GM19043 (cell line): ENCODE results near the gene LBH.

ENCODE experiments used
- ATAC-seq: cut with Tn5 transposase; IDR thresholded peaks from one replicate; pipeline ENCODE4 v1.9.1; 2021; ENCODE audit warnings: low read depth; ENCODE audit not compliant: unreplicated experiment

The LBH gene

DNA sequence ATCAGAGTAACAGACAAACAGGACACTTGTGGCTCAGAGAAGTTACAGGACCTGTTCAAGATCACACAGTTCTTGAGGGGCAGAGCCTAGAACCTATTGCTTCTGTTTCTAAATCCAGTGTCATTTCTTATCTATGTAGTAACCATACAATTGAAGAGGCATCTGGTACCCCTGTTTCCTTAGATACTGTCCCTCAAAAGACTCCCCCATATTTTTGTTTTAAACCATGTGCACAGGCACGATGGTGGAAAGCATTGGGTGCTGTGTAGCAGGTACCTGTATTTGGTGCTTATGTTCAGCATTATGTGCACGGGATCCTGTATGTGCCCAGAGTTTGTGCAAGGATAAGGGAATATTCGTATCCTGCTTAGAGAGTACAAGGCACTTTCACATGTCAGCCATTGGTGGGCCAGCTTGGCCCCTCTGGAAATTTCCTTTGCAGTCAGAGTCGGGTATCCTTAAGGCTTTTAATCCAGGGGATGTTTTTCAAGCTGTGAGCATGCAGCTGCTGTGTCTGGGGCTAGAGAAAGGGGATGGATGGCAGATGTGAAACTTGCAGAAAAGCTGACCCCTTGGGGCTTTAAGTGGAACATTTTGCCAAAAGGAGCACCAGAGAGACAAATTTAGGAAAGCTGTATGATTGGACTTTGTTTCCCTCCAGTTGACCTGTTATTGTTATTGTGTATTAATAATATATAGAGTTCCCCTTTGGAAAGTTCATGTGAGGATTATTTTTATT, 2.1 kb downstream of the LBH start:
- no peak for ATAC-seq

DNA sequence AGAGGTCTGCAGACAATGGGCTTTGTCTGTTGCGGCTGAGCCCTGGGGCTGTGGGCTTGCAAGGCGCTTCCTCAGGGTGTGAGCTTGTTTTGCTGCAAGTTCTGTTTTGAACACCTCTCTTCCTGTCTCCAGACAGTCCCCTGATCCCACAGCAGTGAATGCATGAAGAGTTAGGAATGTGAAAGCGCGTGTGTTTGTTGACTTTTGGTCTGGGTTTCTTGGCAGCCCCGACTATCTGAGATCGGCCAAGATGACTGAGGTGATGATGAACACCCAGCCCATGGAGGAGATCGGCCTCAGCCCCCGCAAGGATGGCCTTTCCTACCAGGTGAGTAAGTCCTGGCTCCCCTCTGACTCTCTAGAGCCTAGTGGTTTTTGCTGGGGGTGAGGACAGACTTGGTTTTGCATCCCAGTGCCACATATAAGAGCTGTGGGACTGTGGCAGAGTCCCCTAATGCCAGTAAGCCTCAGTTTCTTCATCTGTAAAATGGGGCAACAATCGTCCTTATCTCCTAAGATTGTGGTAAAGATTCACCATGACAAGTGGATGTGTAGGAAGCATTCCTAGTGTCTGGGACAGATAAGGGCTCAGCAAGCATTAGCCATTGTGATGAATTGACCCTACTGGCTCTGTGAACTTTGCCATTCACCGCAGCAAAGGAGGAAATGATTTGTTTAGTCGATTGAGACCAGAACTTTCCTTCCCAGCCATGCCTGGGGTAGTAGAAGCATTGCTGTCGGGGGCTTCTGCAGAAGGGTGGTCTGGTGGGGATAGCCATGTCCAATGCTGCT, 3.0 kb downstream of the LBH start:
- ATAC-seq = no peak

DNA sequence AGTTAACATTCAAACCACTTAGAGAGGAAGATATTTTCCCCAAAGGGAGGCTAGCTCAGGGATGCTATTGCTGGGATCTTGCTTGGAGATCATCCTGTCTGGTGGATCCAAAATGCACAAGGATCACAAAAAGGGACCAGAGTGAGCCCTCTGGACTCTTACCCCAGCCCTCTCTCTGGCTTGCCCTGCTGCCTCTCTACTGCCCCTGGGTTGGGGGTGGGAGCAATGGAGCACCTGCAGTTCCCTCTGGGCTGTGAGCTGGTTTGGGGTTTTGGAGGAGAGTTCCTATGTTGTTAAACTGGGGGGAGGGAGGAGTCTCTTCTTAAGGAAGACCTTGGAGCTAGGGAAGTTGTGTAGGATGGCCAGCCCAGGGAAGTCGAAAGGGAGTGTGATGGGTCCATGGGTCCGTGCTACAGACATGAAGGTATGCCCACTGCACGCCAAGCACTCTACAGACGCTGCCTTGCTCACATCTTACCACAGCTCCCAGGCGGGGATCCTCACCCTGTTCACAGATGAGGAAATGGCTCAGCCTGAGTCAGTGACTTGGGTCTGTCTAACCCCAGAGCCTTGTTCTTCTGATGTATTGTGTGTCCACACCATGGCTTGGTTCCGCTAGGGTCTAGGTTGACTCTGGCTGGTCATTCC, 3.8 kb downstream of the LBH start:
- no peak for ATAC-seq

DNA sequence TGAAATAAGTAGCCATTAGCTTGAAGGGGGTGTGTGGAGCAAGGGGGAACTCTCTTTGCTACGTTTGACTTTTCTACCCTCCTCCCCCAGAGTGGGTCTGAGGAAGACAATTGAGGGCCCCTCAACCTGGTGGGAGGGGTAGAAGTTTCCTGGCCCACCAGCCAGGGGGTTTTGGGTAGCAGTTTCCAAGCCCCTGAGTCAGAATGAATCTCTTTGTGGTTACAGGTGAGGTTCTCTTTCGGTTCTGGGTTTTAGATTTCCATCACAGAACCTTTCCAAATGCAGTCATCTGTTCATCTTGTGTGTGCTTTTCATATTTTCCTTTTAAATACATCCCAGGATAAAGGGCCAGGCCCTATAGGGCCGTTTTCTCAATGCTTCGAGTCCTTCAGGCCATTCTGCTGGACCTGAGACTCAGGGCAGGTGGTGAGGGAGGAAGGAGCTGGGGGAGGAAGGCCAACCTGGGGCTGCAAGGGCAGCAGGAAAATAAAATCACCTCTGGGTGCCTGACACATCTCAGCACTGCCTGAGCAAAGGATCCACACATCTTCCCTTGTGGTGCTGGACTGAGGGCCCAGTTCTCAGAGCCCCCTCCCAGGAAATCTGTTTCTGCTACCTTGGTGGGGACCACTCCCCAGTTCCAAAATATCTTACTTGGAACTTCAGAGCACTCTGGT, 4.7 kb downstream of the LBH start:
- ATAC-seq = no peak

DNA sequence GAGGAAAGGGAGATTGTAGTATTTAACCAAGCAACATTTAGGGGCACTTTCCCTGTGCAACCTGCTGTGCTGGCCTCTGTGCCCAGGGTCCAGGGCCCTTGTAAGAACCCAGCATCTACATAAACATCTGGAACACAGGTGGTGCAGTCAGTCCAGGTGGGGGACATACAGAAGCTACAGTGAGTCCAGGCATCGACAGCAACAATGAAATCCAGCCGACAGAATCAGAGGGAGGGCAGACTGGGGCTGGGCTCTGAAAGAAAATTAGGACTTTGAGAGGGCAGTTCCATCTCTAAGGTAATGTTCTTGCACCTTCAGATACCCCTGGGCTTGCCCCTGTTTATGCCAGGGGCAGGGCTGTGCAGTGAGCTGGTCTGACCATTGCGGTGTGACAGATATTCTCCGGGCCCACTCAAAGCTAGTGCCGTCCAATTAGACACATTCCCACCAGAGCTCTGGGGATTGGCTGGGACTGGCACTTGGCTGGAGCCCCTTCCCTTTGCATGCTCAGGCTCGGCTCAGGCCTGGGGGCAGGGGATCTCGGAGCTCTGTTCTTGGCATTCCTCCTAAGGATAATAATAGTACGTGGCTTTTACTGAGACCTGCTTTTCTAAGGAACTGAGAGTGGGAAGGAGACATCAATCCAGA, 5.4 kb downstream of the LBH start:
- ATAC-seq = no peak

DNA sequence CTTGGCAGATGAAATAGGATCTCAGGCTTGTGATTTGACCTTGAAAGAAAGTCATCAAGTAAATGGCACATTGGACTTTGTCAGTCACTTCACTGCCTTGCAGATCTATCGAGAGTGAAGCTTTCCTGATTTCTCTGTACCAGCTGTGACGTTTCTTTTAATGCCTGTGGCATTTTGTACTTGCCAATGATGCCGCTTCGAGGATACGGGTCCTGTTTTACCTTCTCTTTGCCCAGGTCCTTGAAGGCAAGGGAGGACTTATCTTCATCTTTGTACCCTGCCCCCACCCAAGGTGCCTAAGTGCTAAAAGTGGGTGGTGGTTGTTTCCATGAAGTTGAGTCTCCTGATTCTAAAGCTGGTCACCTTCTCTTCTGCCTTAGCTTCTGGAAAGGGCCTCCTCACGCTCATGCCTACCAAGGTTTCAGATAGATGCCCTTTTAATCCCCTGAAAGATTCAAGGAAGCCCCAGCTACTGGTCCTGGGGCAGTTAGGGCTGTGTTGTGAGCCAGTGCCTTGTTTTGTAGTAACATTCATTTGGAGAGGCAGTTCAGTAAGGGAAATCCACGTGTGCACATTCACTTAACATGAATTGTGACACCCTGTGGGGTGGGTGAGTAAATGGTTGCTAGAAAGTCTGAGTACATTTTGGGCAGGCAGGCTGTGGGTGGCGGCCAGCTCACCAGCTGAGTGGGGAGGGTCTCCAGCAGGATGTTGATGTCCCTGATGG, 6.1 kb downstream of the LBH start:
- no peak for ATAC-seq

DNA sequence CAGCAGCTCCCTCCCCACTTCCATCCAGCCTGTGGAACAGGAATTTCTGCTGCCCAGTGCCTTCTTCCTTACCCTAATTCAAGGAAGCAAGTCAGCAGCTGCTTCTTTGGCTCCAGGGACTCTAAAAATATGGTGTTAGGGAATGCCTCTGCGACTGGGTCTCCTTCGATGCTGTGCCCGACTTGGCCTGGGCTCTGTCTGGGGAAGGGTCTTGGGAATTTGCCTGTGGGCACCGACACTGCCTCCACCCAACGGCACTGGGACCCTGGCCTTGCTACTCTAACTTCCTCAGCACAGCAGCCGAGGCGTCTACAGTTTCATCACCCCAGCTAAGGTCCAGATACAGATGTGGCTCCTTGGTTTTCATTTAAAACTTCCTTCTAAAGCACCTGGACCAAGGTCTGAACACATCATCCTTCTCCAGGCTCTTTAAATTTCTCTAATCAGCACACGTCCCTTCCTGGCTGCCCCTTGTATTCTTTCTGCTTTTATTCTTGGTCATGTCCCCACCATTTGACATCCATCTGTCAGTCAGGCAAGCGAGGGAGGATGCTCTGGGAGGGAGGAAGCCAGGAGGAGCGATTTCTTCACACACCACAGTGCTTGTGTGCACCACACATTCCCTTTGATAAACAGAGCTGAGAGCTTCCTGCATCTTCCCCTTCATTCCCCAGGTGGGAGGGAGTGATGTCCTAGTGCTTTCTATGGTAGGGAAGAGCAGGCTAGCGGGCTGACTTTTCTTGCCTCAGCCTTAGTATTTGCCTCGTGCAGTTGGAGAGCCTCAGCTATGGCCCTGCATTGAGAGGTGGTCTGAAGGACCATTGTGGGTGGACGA, 6.8 kb downstream of the LBH start:
- no peak for ATAC-seq

DNA sequence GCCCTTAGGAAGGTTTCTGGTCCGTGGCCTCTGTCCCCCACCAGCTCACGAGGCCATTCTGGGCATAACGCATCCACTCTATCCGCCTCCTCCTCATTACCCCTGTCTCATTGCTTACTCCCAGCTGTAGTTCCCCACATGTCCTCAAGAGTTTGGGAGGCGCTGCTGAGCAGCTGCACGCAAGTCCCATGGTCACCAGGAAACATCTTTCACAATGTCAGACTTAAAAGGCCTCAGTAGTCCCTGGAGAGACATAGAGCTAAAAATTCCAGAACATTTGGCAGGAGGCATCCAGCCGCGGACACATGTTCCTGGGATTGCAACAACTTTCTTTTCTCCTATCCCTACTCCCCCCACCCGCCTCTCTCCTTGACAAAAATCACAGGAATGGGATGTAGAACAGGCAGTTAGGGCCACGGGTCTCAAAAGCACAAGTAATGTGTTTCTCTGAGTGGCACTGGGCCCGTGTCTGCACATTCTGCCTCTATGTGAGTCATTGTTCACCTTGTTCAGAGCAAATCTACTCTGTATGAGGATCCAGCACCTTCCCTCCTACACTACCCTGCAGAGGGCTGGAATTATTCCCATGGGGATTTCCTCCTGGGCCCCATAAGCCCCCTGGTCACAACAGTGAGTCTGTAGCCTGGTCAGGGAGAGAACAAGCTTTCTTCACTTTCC, 8.1 kb downstream of the LBH start:
- ATAC-seq = no peak

DNA sequence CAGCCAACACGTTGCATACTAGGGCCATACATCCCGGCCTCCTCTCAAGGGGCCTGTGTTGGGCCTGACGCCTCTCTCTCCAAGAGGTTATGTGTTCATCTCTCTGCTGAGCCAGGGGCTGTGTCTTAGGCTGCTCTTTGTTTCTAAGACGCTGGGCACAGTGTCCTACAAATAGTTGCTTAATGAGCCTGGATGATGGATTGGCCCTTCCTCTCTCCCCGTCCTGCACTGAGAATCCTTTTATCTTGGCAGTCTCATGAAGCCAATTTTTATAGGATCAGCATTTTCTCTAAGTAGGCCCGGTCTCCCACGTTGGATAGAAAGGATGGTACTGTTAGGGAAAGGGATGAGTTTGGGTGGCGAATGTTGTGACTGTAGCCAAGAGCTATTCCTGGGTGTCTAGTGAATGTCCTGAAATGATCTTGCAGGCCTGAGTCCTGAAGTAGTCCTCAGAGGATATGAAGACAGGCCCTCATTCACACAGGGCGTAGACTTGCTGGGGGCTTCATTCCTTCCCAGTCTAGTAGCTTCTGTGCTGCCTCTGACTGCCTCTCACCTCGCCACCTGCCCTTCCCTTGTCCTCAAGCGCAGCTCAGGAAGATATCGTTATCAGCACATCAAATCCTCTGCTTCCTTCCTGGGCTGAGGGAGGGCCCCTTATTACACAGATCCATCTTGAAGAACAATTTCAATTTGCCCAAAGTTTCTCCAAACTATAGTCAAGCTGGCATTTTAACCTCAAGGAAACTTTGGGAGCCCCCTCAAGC, 8.8 kb downstream of the LBH start:
- no peak for ATAC-seq

DNA sequence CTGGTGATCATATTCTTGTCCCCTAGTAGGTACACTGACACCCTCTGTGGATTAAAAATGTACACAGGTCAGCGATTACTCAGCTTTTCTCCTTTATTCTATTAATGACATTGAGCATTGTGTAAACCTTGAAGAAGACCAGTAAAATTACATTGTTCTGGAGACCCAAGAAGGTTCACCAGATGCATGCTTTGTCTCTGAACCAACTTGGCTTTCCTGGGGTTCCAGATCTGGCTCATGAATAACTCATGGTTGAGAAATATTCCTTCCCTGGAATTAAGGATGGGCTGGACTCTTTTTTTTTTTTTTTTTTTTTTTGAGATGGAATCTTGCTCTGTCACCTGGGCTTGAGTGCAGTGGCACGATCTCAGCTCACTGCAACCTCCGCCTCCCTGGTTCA, 11.9 kb downstream of the LBH start:
- no peak for ATAC-seq

DNA sequence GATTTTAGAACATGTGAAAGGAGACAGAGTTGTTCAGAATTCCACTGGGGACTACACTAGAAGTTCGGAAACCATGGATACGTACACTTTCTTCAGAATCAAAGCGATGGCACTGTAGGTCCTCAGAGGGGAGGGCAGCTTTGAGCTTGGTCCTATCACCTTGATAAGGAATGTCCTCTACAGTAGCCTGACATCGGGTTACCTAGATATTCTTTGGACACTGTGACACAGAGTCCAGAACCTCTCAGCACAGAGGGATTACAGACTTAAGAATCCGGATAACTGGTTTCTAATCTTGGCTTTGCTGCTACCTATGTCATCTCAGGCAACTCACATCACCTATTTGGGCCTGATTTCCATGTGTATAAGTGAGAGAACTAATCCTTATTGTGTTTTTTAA, 14.0 kb downstream of the LBH start:
- no peak for ATAC-seq

DNA sequence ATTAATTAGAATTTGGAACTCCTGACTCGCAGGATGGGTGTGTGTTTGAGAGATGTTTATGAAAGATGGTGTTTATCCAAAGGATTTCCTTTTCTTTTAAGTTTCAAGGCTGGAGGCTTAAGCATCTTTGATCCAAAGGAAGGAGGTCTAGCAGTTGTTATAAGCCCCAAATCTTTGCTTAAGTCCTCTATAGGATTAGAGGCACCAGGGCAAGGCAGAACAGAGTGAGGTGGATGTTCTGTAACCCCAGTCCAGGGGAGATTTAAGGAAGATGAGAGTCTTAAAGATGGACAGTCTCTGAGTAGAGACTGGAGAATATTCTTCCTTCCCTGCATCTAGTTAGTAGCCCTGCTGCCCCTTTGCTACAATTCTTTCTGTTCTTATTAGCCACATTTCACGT, 17.5 kb downstream of the LBH start:
- no peak for ATAC-seq

DNA sequence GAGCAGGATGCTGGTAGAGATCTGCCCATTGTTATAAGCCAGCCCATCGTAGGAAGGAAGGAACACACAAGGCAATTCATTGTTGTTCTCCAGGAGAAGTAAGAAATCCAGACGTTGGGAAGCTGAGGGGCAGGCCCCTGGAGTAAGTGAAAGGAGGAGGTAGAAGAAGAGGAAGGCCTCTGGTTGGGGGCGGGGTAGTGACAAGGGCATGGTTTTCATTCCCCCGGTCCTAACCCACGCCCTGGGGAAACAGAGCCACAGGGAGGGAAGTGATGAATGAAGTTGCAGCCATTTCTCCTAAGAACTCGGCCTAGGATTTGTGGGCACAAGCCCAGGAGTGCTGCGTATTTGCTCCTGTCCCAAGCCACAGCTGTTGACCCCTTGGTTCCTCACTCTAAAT, 18.0 kb downstream of the LBH start:
- ATAC-seq = no peak

DNA sequence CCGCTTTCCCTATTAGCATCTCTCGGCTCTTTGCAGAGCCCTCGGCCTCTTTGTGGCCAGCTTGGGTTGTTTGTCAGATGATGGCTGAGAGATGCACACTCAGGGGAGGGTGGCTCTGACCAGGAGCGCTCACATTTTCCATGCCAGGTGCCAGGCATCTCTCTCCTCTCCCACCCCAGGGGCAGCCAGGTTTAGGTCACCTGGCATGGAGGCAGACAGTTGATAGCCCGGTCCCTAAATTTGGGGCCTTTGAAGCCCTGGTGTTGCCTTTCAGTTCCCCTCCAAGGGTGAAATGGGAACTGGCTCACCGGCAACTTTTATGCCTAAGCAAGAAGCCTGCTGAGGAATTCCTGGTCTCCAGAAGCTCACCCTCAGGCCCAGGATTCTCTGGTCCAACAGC, 19.1 kb downstream of the LBH start:
- no peak for ATAC-seq

DNA sequence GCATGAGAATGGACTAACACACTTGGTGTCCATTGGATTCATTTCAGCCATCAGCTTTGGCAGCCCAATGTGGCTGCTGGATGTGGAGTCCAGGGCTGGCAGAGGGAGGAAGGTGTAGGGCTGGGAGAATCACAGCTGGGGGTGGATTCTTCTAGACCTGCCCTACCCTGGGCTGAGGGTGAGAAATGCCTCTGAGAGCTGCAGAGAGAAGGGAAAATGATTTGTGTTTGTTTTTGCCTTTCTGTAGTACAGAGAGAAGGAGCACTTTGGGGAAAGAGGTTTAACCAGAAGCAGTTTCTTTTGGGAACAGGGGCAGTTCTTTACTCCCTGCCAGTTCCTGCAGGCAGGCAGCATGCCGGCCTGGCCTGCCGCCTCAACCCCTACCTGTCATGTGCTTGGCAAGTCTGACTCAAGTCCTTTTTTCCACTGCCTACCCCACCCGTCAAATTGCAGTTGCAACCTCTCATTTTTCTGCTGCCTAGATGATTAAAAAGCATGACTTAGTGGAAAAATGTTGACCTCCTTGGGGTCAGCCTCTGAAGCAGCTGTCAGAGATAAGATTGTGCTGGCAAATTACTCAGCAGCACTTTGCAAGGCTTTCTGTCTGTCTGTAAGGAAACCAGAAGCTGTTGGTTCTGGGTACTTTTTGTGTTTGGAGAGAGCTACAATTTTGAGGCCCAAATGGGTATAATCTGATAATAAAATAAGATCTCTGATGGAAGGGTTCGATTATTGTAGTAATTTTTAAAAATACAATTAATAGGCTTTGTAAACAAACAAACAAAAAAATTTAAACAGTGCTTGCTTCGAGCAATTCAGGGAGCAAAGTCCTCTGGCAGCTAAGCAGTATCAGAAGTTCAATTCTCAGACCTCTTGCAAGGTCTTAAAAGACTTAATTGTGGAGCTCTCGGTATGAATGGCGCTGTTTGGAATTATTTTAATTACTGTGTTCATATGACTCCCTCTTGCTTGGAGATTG, 21.7 kb downstream of the LBH start:
- ATAC-seq = no peak

DNA sequence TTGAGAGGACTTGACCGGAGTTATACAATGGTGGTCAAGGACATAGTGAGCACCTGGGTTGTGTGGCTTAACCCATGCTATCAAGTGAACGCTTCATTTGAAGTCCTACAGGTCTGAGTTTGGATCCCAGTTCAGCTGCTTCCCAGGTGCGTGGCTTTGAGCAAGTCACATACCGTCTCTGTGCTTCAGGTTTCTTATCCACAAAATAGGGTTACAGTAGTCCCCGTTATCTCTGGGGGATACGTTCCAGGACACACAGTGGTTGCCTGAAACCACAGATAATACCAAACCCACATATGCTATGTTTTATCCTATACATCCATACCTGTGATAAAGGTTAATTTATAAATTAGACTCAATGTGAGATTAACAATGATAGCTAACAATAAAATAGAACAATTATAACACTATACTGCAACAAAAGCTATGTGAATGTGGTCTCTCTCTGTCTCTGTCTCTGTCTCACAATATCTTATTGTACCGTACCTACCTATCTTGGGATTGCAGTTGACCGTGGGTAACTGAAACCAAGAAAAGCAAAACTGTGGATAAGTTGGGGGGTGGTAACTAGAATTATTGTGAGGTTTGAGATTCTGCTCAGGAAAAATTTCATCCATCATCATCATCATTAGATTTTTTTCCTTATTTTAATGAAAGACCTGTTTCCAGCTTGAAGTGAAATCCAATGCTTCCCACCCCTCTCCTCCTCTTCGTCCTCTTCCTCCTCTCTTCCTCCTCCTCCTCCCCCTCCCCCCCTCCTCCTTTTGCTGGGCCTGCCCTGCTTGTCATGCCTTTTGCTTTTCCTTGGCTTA, 22.7 kb downstream of the LBH start:
- no peak for ATAC-seq
